HG02763 (cell line): ENCODE data around the gene LPIN1.
"Not testable (repeated sequence)": the region's sequence is repeated elsewhere in the genome, so short reads cannot be mapped to it uniquely, and the experiment has no call there.

ENCODE experiments used
- ATAC-seq: cut with Tn5 transposase; IDR thresholded peaks from one replicate; pipeline ENCODE4 v1.9.1; 2021; ENCODE audit warnings: mild to moderate bottlenecking, moderate library complexity; ENCODE audit not compliant: unreplicated experiment

Gene LPIN1

GRCh38 chr2:11829324-11829946, 83.0 kb downstream of the LPIN1 start:
- peak; percentile 30 for ATAC-seq

DNA sequence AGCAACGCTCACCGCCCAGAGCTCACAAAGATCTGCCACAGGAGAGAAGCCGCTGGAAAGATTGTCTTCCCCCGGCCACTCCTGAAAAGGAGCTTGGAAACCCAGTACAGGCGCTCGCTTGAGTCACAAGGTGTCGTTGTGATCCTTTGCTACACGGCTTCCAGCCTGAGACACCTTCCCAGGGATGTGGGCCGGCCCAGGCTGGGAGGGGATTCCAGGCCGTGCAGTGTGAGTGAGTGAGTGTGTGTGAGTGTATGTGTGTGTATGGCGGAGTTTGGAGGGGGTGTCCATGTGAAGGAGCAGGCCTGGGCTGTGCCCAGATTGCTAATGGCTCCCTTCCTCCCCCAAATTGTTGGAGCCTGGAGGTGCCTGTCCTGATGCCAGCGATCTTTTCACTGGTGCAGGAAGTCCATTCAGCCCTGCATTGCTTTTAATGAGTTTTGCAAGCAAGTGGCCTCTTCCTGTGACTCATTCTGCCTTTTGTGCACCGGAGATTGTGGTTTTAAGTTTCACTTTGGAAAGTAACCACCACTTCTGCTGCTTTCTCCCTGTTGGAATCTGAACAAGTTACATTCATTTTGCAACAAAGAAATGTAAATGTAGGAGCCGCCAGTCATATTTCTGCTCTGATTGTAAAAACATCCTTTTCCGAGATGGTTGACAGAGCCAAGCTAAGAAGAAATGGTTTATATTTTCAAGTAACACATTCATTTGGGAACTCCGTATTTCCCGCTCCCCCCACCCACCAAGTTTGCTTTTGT, 83.7 kb downstream of the LPIN1 start:
- peak; percentile 75 for ATAC-seq

DNA sequence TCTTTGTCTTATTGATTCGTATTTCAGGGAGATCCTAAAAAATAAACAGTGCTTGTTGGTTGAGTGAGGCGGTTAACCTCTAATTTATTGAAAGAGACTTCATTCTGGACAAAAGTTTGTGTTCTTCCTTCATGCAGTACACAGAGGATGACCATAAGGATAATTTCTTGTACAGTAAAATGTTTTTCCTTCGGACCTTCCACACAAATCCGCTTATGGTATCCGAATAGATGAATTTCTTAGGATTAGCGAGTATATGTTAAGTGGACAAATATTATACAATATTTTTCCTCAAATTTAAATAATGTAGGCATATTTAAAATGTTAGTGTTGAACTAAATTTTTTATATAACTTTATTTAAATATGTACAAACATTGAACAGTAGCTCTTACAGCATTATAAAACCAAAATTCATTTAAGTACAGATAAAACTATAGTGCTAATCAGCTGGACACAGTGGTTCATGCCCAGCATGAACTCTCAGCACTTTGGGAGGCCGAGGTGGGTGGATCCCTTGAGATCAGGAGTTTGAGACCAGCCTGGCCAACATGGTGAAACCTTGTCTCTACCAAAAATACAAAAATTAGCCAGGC, 84.4 kb downstream of the LPIN1 start:
- no peak for ATAC-seq

DNA sequence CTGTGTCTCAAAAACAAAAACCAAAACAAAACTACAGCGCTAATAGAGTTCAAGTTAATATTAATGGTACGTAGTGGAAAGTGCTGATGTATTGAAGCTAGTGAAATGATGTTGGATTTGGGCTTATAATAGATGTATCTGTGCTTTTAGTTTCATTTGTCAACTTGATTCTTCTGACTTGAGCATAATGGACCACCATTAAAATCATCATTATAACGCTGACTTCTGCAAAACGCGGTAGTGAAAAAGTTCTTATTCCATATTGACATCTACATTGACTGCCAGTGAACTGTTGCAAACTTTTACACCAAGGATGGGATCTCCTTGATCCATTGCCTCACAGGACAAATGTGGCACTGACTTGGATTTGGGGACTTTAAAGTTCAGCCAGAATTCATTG, 85.0 kb downstream of the LPIN1 start:
- ATAC-seq, result no peak

DNA sequence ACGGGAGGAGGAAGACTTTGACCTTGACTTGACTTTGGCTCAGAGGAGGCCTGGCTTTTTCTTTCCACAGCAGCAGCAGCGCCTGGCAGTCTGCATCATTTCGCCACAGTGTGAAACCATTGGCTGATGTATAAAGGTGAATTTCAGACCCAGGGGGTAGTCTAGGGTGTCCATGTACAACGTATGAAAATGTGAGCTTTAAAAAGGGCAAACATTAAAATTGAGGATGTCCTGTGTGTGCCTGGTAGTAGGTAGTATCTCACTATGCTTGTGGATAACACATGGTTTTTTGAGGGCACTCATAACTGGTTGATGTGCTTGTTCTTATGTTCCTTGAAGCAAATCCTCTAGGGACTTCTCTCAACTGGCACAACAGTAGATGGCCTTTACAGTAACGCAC, 86.1 kb downstream of the LPIN1 start:
- no peak for ATAC-seq

DNA sequence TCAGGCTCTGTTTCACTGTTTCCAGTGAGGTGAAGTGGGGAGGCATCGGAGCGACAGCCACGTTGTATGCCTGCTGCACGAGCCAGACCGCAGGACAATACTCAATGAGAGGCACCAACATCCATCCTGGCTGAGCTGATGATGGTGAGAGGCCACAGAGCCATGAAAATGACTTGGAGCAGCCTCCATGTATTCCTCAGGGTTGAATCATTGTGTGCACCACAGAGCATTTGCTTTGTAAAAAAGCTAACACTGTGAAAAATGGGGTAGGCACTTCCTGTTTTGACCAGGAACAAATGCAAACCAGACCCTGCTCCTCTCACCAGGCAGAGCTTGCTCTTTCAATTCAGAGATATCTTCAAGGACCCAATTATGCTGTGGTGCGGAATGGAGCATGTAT, 87.2 kb downstream of the LPIN1 start:
- no peak for ATAC-seq

GRCh38 chr2:11835403-11835802, 89.0 kb downstream of the LPIN1 start:
- ATAC-seq, result no peak

GRCh38 chr2:11836647-11837219, 90.3 kb downstream of the LPIN1 start:
- no peak for ATAC-seq

DNA sequence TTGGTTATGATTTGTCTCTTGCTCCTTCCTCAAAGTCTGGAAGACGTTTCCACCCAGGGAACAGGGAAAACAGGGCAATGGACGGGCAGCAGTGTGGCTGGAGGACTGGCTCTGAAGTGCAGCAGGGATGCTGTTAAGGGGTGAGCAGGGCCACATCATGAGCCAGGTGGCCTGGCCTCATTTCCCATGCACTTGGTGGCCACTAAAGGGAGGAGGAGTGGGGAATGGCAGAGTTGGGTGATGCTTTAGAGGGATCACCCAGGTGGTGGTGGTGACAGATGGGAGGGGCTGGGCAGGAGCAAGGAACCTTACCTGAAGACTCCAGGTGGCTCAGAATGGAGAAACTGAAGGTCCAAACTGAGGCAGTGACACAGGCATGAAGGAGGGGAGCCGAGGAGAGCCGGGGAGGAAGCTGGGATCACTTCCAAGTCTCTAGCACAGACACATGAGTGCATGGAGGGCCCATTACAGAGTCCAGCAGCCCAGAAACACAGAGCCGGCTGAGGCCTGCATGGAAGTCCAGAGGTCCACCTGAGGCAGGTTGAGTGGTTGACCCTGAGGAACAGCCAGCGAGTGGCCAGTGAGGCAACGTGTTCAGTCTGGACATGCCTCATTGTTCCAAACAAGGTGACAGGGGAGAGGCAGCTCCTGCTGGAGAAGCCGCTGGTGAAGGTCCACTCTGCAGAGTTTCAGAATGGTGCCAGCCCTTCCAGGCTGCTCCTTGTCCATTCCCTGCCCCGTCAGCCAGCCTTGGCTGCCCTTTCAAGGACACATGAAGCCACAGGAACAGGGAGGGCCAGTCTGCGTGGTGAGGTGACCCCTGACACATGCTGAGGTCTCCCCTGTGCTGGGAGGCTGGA, 91.7 kb downstream of the LPIN1 start:
- no peak for ATAC-seq

GRCh38 chr2:11839916-11840315, 93.5 kb downstream of the LPIN1 start:
- ATAC-seq, result no peak

DNA sequence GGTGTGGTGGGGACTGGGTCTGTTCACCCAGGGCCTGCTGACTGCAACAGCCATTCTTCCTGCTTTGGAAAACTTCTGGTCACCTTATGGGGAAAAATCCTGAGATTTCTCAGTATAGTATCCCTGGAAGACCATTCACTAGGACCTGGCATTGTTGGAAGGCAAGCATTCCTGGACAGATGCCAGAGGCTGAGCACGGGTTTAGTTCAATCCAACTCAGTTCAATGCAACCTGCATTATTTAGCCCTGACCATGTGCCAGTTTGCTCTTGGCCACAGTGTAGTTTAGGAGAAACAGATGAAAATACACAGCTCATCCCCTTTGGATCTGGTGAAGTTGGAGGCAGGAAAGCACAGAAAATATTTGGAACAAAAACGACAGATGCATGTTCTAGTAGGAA, 95.9 kb downstream of the LPIN1 start:
- no peak for ATAC-seq

DNA sequence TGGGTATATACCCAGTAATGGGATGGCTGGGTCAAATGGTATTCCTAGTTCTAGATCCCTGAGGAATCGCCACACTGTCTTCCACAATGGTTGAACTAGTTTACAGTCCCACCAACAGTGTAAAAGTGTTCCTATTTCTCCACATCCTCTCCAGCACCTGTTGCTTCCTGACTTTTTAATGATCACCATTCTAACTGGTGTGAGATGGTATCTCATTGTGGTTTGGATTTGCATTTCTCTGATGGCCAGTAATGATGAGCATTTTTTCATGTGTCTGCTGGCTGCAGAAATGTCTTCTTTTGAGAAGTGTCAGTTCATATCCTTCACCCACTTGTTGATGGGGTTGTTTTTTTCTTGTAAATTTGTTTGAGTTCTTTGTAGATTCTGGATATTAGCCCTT, 98.4 kb downstream of the LPIN1 start:
- not testable (repeated sequence) for ATAC-seq

- not testable (repeated sequence) for ATAC-seq
Observed at GRCh38 chr2:11847935-11848334, 101.5 kb downstream of the LPIN1 start.

GRCh38 chr2:11850082-11850481, 103.7 kb downstream of the LPIN1 start:
- no peak for ATAC-seq

DNA sequence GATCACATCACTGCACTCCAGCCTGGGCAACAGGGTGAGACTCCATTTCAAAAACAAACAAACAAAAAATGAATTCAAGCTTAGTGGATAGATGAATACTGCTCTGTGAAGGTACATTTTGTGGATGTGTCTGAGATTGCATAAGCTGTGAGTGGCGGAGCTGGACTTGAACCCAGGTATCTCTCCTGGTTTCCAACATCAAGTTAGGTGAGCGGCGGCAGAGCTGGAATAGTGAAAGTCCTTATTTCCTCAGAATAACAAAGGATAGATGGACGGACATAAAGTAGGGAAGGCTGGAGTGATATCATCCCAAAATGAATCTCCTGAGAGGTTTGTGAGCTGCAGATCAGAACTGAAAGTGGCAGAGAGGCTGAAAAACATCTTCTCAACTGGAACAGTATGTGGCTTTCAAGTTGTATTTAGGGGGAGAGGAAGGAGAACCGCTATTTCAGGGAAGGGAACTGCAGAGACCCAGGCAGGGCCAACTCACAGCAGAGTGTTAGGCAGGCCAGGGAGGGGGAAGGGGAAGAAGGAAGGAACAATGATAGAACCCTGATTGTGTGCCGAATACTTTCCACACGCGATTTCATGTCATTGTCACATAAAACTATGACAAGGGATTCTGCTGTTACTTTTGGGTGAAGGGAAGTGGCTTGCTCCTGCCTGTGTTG, 106.2 kb downstream of the LPIN1 start:
- no peak for ATAC-seq

- no peak for ATAC-seq
Observed at GRCh38 chr2:11853197-11853588, 106.8 kb downstream of the LPIN1 start.

DNA sequence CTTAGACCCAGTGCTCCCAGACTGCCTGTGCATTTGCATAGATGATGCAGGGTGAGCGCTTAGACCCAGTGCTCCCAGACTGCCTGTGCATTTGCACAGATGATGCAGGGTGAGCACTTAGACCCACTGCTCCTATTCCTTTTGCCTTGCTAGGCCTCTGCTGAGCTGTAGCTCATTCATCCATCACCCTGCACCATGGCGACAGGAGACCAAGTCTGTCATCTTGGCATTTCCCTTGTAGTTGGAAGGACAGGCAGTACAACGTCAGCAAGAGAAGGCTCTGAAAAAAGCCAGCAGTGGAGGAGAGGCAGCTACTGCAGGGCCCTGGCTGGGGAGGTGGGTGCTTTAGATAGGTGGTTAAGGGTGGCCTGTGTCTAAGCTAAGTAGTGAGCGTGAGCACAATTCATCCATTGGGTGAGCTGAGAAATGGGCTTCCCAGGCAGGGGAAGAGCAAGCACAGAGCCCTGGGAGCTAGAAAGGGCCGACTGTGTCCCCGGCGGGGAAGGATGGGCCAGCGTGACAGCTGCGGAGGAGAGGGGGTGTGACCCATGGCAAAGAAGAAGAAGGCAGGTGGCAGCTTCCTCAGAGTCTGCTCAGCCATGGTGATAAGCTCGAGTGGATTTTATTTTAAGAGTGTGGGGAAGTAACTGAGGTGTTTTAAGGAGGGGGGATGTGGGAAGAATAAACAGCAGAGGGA, 108.8 kb downstream of the LPIN1 start:
- no peak for ATAC-seq

DNA sequence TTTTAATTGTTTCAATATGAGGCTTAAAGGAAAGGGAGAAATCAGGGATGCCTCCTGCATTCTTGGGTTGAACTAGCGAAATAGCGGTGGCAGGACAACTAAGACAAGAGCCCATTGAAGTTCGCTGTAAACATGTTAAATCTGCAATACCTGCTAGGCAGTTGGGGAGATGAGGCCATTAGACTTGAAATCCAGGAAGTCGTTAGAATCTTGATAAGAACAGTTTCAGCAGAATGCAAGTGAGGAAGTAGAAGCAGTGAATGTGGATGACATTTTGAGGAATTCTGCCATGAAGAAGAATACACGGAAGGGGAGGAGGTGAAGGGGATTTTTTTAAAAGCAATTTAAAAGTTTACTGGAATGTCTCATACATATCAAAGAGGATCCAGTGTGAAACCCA, 109.7 kb downstream of the LPIN1 start:
- ATAC-seq, result no peak

DNA sequence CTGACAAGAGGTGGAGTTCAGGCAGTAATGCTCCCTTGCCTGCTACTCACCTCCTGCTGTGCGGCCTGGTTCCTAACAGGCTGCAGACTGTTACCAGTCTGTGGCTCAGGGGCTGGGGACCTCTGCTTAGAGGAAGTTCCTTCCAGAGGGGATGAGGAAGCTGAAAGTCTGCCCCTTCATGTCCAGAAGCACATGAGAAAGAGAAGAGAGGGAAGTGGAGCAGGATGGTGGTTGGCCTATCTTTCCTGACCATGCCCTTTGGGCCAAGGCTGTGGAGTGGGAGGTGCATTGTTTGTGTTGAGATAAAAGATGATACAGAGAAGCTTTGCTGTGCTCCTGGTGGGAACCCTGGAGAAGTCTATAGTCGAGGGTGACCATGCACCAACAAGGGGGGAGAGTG, 112.5 kb downstream of the LPIN1 start:
- no peak for ATAC-seq

GRCh38 chr2:11859975-11860374, 113.5 kb downstream of the LPIN1 start:
- not testable (repeated sequence) for ATAC-seq
